ENCODE measurements around the gene GCNT2. TPM values are rescaled to one million over a fixed set of nuclear protein-coding genes. Genes with fewer than 3 reads are reported as not detected.

The GCNT2 gene
- total and polyA plus RNA-seq, 2 of the 8 experiments (the other 6 are each of a cell fraction or from before 2014, with no cell fraction given): 19.3 to 52.5 TPM

- no peak overlapping the region for H3K4me3 ChIP-seq (ENCODE audit: extremely low read depth in 1 of 4, insufficient read depth in 2 of 4, low read depth in 3 of 4, low read length in 4 of 4)
- no peaks in the 10 kb centered on the region; the same call in 1 of the 2 replicates for H3K23me2 ChIP-seq (ENCODE audit: low read depth, low read length)
- H3K56ac ChIP-seq (replicated peaks; ENCODE audit: insufficient read length, low read depth, low read length): no peak overlapping the region
- no peak overlapping the region for H4K8ac ChIP-seq (ENCODE audit: extremely low read depth, insufficient read depth, low read length)
- H2BK20ac ChIP-seq (ENCODE audit: low read length): no peak overlapping the region
- POLR2A ChIA-PET (ENCODE audit: partially characterized antibody): interaction anchor here (0.7 to 17.1 kb wide), 6 partner anchors 9 to 48 kb away, joined by 3 to 154 read pairs (median 3); partner anchors contain the start of gene GCNT2
- H3K4ac ChIP-seq (replicated peaks; ENCODE audit: insufficient read length, low read depth, low read length): no peak overlapping the region
- H2AFZ ChIP-seq (ENCODE audit: low read length): no peak overlapping the region
- no peak overlapping the region; the same call in 1 of the 2 replicates for H2BK15ac ChIP-seq (ENCODE audit: low read length)
- no peak overlapping the region for H3K9ac ChIP-seq (replicated peaks in 1 of 4; ENCODE audit: extremely low read depth in 1 of 4, low read depth in 3 of 4, low read length in 3 of 4)
- H3K36me3 ChIP-seq (ENCODE audit: control insufficient read depth in 2 of 4, insufficient read depth in 4 of 4, low read length in 3 of 4): peaks cover 0 to 21% (median 9%) of the 10 kb centered on the region in 4 experiments; a peak in 4 of 8 replicates
- H2AK5ac ChIP-seq (ENCODE audit: low read depth, low read length): no peak overlapping the region
- DNase-seq (ENCODE audit: low read depth in 1 of 2, low spot score in 2 of 2): no peak
- no peak overlapping the region for H2BK120ac ChIP-seq (replicated peaks; ENCODE audit: low read depth, low read length)
- peaks cover 17% of the 10 kb centered on the region for H3K79me1 ChIP-seq (ENCODE audit: low read depth, low read length)
- peaks cover 0 to 18% (median 7%) of the 10 kb centered on the region in 4 experiments; a peak in 6 of 7 replicates for H3K4me1 ChIP-seq (replicated peaks in 1 of 4; ENCODE audit: control insufficient read depth in 3 of 4, insufficient read depth in 4 of 4, low read length in 3 of 4)
- no peak overlapping the region for H2BK12ac ChIP-seq (ENCODE audit: low read depth, low read length)
- TF ChIP-seq RXRA (IDR thresholded peaks at IDR 0.05; ENCODE audit: insufficient read depth, low read depth, low read length): no peak
- TF ChIP-seq SIN3A (conservative IDR thresholded peaks at IDR 0.05 in 1 of 2, IDR thresholded peaks at IDR 0.05 in 1 of 2; ENCODE audit: low read depth in 1 of 2, low read length in 2 of 2): no peak
- TF ChIP-seq RAD21 (IDR thresholded peaks at IDR 0.05 in 1 of 2, conservative IDR thresholded peaks at IDR 0.05 in 1 of 2; ENCODE audit: low read depth in 2 of 2, low read length in 2 of 2): no peak
- no peak for TF ChIP-seq TAF1 (IDR thresholded peaks at IDR 0.05; ENCODE audit: low read depth, low read length)
- no peak for TF ChIP-seq TBP (IDR thresholded peaks at IDR 0.05; ENCODE audit: low read depth, low read length)
- no peak for TF ChIP-seq ATF2 (IDR thresholded peaks at IDR 0.05; ENCODE audit: low read length)
- H3K23ac ChIP-seq (ENCODE audit: insufficient read length): no peak overlapping the region
- H4K5ac ChIP-seq (ENCODE audit: insufficient read length, low read depth, low read length): no peak overlapping the region
- H3K79me2 ChIP-seq (ENCODE audit: control insufficient read depth in 1 of 2, insufficient read depth in 2 of 2, low read length in 2 of 2): peaks cover 24 to 97% of the 10 kb centered on the region in 2 experiments
- no peak overlapping the region for H3K14ac ChIP-seq (ENCODE audit: insufficient read length)
- no peaks in the 10 kb centered on the region for H3K27me3 ChIP-seq (replicated peaks in 1 of 4; ENCODE audit: control insufficient read depth in 3 of 4, extremely low read depth in 1 of 4, insufficient read depth in 3 of 4, low read length in 3 of 4)
- H4K20me1 ChIP-seq (replicated peaks in 1 of 2; ENCODE audit: control insufficient read depth in 1 of 2, insufficient read depth in 2 of 2, low read length in 2 of 2): peaks cover 18 to 21% of the 10 kb centered on the region in 2 experiments
- H3K4me2 ChIP-seq (ENCODE audit: insufficient read depth in 1 of 2, low read depth in 2 of 2, low read length in 2 of 2): no peak overlapping the region
- H2BK5ac ChIP-seq (ENCODE audit: low read depth, low read length): no peak overlapping the region
- FAIRE-seq: no peak
- H4K91ac ChIP-seq (replicated peaks; ENCODE audit: insufficient read length, low read length): no peak overlapping the region
- H3K18ac ChIP-seq (ENCODE audit: extremely low read depth, low read length): no peak overlapping the region
- H3K9me3 ChIP-seq (ENCODE audit: insufficient read depth in 2 of 2, low read depth in 1 of 2, low read length in 1 of 2): no peaks in the 10 kb centered on the region
- CTCF ChIA-PET (ENCODE audit: partially characterized antibody): interaction anchor here (1.2 to 3.1 kb wide), 4 partner anchors 12 to 91 kb away, joined by 3 to 7 read pairs (median 4); no protein-coding TSS in a partner anchor
- 95% methylated on average over 5 of the region's 5 CpGs; no CpG with 5 or more reads in 1 of the 2 experiments for WGBS, 2 experiments (ENCODE audit: extremely low coverage in 1 of 2, insufficient coverage in 1 of 2, insufficient read length in 1 of 2, insufficient replicate concordance in 2 of 2, low coverage in 1 of 2, low lambda C conversion rate in 2 of 2, missing lambda C conversion rate in 1 of 2)
- H3K27ac ChIP-seq (ENCODE audit: low read depth, low read length): no peak overlapping the region
Measured at GRCh38 chr6:10569392-10570127, 48.4 kb downstream of the GCNT2 start.
